Measurements from ENCODE around the gene FGF14. TPM values are rescaled to one million over a fixed set of nuclear protein-coding genes. Genes with fewer than 3 reads are reported as not detected.

FGF14 gene
- total and polyA plus RNA-seq, 2 donors from 2014 or later = 0.47 to 3.3 TPM

DNA sequence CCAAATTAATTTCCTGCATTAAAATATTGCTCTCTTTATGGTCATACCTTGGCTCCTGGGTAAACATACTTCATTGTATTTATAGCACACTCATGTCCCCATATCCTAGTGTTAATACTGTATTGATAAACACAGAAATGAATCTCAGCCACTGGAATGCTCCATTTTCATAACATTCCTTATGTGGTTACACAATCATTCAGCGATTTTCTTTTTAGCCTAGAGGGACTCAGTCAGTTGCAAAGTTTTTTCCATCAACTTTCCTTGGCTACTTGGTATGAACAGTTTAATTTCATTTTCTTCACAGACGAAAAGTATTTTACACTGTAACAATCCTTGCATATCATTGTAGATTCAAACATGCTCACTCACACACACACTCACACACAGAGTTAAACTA lies 471.5 kb downstream of the FGF14 start:
- intact Hi-C loops (cut with DNase I) = no loop called here
- Histone ChIP-seq H3K27me3 (ENCODE audit: control insufficient read depth, insufficient read depth, low read length) (no peaks in the 10 kb centered on the region), H3K27ac (ENCODE audit: low read depth in 2 of 2, low read length in 2 of 2) (no peak overlapping the region), H3K4me1 (ENCODE audit: control insufficient read depth in 2 of 3, insufficient read depth in 2 of 3, low read depth in 1 of 3, low read length in 3 of 3) (no peaks in the 10 kb centered on the region), H3K4me3 (ENCODE audit: low read length in 3 of 3) (no peak overlapping the region), H3K9ac (ENCODE audit: low read length in 3 of 3) (no peak overlapping the region), H3K36me3 (ENCODE audit: control insufficient read depth in 2 of 3, insufficient read depth in 3 of 3, low read length in 3 of 3) (no peaks in the 10 kb centered on the region), H3K9me3 (ENCODE audit: control insufficient read depth in 2 of 3, insufficient read depth in 1 of 3, low read length in 3 of 3) (no peaks in the 10 kb centered on the region)
- no peak for TF ChIP-seq CTCF (IDR thresholded peaks at IDR 0.05; ENCODE audit: borderline replicate concordance, extremely low read depth, insufficient read depth)
- no peak for DNase-seq
- FAIRE-seq = no peak

GRCh38 chr13:101925731-101926130 lies 476.1 kb downstream of the FGF14 start:
- DNase-seq = no peak
- no peak for FAIRE-seq
- no peak overlapping the region for H3K9ac ChIP-seq (ENCODE audit: low read length in 3 of 3)
- H3K27me3 ChIP-seq (ENCODE audit: control insufficient read depth, insufficient read depth, low read length) = no peaks in the 10 kb centered on the region
- no peak overlapping the region for H3K4me3 ChIP-seq (ENCODE audit: low read length in 3 of 3)
- no peaks in the 10 kb centered on the region for H3K9me3 ChIP-seq (ENCODE audit: control insufficient read depth in 2 of 3, insufficient read depth in 1 of 3, low read length in 3 of 3)
- no peak overlapping the region for H3K27ac ChIP-seq (ENCODE audit: low read depth in 2 of 2, low read length in 2 of 2)
- intact Hi-C loops (cut with DNase I) = no loop called here
- H3K36me3 ChIP-seq (ENCODE audit: control insufficient read depth in 2 of 3, insufficient read depth in 3 of 3, low read length in 3 of 3) = no peaks in the 10 kb centered on the region
- H3K4me1 ChIP-seq (ENCODE audit: control insufficient read depth in 2 of 3, insufficient read depth in 2 of 3, low read depth in 1 of 3, low read length in 3 of 3) = no peaks in the 10 kb centered on the region
- TF ChIP-seq CTCF (IDR thresholded peaks at IDR 0.05; ENCODE audit: borderline replicate concordance, extremely low read depth, insufficient read depth) = no peak

- H3K36me3 ChIP-seq (ENCODE audit: control insufficient read depth in 2 of 3, insufficient read depth in 3 of 3, low read length in 3 of 3) = no peaks in the 10 kb centered on the region
- H3K9ac ChIP-seq (ENCODE audit: low read length in 3 of 3) = no peak overlapping the region
- intact Hi-C loops (cut with DNase I) = no loop called here
- no peak overlapping the region for H3K27ac ChIP-seq (ENCODE audit: low read depth in 2 of 2, low read length in 2 of 2)
- DNase-seq = peak in 4 of 5 donors; percentile 65 to 83 (median 82)
- no peak for TF ChIP-seq CTCF (IDR thresholded peaks at IDR 0.05; ENCODE audit: borderline replicate concordance, extremely low read depth, insufficient read depth)
- FAIRE-seq = no peak
- H3K9me3 ChIP-seq (ENCODE audit: control insufficient read depth in 2 of 3, insufficient read depth in 1 of 3, low read length in 3 of 3) = no peaks in the 10 kb centered on the region
- H3K4me1 ChIP-seq (ENCODE audit: control insufficient read depth in 2 of 3, insufficient read depth in 2 of 3, low read depth in 1 of 3, low read length in 3 of 3) = no peaks in the 10 kb centered on the region
- H3K27me3 ChIP-seq (ENCODE audit: control insufficient read depth, insufficient read depth, low read length) = peaks cover 12% of the 10 kb centered on the region
- no peak overlapping the region for H3K4me3 ChIP-seq (ENCODE audit: low read length in 3 of 3)
Observed at GRCh38 chr13:101919541-101920181, 482.2 kb downstream of the FGF14 start.

Measured in kidney (tissue), 14 donors.